ENCODE data around the gene ARFGAP3.
"Not testable (repeated sequence)": the region's sequence is repeated elsewhere in the genome, so short reads cannot be mapped to it uniquely, and the experiment has no call there.

The ARFGAP3 gene

GRCh38 chr22:42792909-42793847 is 63.9 kb downstream of the ARFGAP3 start:
- no peak for DNase-seq

DNA sequence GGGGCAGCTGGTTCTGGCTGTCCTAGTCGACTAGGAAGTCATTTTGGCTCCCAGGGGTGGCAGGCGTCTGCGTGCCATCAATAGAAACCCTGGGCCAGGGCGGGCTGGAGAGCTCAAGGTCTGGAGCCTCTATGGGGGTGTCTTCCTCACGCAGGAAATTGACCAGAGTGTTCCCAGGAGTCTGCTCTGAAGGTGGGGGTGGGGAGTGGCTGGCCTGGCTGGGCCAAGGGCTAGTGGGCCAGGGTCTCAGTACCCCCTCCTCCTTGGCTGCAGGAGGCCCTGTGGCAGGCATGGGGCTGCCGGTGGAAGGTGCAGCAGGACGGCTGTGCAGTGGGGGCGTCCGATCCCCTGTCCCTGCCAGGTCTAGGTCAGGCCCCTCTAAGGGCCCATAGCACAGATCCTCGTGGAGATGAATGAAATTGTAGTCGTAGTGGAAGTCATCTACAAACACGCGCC is 64.6 kb downstream of the ARFGAP3 start:
- DNase-seq, result no peak

- no peak for DNase-seq
Measured at GRCh38 chr22:42791721-42792452, 65.2 kb downstream of the ARFGAP3 start.

DNA sequence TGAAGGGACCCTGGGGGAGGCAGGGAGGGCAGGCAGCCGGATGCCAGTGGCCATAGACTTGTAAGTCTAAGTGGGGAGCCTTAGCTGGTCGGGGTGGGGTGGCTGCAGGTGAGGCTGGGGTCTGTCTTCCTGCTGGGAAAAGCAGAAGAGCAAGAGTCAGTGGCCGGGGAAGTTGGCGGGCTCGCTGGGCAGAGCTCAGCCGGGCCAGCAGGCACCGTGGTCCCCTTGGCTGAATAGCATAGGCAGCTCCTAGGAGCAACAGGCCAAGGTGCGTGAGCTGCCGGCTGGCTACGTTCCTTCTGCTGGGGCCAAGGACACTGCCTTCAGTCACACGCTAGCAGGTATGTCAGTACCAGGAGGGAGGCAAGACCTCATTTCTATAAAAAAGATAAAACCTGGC is 68.6 kb downstream of the ARFGAP3 start:
- DNase-seq, result no peak

DNA sequence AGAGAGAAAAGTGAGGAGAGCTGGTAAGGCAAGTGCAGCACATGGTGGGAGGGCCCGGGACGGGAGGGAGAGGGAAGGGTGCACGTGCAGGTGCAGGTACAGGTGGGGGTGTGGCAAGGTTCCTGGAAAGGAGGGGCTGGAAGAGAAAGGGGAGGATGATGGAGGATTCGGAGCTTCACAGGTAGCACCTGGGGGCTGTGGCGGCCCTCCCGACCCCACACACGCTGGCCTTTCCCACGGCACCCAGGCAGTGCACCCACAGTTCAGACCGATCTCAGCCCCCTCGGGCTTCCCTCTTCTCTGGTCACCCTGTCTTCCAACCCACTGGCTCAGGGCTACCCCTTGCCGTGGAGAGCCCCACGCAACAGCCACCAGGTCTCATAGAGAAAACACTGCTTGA is 69.1 kb downstream of the ARFGAP3 start:
- no peak for DNase-seq

GRCh38 chr22:42787357-42787736 is 69.7 kb downstream of the ARFGAP3 start:
- no peak for DNase-seq

GRCh38 chr22:42786606-42787356 is 70.3 kb downstream of the ARFGAP3 start:
- no peak for DNase-seq

DNA sequence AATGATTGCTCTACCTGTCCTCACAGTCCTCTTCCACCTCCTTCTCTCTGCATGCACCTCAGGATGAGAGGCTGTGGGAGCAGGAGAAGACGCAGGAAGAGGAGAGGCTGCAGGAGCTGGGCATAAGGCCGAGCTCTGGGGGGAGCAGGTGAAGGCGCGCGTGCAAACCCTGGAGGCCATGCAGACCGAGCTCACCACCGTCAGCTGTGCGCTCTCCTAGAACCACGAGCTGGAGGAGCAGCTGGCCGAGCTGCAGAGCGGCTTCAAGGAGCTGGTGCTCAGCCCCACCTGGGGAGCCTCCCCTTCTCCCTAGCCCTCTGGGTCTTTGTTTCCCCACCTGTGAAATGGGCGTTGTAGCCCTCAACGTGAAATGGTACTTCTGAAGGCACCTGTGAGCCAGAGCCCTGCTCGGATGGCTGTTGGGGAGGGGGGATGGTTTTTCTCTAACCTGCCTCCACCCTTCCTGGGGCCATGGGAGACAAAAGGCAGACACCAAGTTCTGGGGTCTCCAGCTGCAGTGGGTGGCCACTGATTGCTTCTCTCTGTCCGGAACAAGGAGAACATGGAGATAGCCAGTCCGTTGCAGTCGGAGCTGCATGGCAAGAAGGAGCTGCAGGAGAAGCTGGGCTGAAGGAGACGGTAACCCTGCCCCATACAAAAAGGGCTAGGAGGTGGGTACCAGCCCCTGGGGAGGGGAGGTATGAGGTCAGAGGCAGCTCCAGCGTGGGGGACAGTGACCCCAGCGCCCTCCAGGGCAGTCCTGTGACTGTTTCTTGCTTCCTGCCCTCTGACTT is 71.2 kb downstream of the ARFGAP3 start:
- DNase-seq, result no peak

- DNase-seq, result not testable (repeated sequence)
Measured at GRCh38 chr22:42782306-42782705, 74.8 kb downstream of the ARFGAP3 start.

DNA sequence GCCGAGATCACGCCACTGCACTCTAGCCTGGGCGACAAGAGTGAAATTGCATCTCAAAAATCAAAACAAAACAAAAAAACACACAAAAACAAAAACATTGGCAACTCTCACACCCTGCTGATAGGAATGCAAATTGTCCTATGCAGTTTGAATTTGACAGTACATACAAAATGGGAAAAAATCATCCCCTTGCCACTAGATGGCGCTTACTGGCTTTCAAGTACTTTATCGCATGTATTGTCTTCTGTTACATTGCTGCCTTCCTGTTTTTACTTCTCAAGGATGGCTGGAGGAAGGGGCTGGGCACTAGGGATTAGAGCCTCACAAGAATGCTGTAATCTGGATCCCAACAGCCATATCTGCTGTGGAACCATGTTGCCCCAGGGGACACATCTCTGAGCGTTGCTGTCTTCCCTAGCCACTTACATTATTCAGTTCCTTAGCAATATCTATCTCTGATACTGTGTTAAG is 77.0 kb downstream of the ARFGAP3 start:
- peak; percentile 91 for DNase-seq

DNA sequence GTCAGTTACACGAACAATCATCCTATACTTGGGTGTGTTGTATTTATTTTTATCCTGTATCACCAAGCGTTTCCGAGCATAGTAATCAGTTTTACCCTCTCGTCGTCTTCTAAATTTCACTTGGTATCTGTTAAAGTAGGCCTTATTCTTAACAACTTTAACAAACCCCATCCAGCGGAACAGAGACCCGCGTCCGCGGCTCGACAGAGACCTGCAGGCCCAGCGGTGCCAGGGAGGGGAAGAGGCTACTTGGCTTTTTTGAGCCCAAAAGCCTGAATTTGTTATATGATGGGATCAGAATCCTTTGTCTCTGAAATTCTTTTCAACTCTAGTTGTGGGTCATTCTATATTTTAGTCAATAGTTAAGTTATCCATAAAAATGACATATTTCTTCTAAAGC is 79.9 kb downstream of the ARFGAP3 start:
- no peak for DNase-seq

GRCh38 chr22:42773167-42773566 is 83.9 kb downstream of the ARFGAP3 start:
- no peak for DNase-seq

GRCh38 chr22:42772647-42773046 is 84.4 kb downstream of the ARFGAP3 start:
- no peak for DNase-seq

DNA sequence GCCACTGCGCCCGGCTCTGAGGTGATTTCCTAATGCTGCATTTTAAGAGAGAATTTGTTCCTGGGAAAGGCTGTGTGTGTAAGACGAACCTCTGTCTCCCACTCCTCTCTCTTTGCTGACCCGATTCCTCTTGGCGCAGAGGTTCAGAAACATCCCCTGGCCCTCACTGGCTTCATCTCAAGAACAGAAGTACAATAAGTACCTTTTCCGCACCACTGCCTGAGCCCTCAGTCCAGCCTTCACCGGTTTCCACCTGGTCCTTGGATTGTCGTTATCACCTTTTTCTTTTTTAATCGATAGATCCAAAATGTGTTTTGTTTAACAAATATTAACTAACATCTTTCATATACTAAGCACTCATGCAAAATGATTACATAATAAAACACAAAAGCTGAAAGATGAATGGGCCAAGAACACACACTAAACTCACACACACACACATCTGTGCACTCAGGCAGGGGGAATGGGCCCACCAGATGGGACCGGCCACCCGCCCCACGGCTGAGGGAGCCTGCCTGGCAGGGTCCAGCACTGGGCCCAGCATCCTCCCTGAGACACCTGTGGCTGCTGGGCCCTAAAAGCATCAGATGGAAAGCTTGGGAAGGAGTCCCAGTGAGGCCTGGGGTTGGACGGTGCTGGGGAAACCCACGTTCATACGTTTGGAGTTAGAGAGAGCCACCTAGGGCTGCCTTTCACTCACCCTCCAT is 86.0 kb downstream of the ARFGAP3 start:
- no peak for DNase-seq

DNA sequence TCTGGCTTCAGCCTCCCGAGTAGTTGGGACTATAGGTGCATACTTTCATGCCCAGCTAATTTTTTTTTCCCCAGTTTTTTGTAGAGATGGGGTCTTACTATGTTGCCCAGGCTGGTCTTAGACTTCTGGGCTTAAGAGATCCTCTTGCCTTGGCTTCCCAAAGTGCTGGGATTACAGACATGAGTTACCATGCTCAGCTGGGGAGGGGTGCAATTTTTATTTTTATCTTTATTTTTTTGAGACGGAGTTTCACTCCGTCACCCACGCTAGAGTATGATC is 86.7 kb downstream of the ARFGAP3 start:
- DNase-seq, result no peak

DNA sequence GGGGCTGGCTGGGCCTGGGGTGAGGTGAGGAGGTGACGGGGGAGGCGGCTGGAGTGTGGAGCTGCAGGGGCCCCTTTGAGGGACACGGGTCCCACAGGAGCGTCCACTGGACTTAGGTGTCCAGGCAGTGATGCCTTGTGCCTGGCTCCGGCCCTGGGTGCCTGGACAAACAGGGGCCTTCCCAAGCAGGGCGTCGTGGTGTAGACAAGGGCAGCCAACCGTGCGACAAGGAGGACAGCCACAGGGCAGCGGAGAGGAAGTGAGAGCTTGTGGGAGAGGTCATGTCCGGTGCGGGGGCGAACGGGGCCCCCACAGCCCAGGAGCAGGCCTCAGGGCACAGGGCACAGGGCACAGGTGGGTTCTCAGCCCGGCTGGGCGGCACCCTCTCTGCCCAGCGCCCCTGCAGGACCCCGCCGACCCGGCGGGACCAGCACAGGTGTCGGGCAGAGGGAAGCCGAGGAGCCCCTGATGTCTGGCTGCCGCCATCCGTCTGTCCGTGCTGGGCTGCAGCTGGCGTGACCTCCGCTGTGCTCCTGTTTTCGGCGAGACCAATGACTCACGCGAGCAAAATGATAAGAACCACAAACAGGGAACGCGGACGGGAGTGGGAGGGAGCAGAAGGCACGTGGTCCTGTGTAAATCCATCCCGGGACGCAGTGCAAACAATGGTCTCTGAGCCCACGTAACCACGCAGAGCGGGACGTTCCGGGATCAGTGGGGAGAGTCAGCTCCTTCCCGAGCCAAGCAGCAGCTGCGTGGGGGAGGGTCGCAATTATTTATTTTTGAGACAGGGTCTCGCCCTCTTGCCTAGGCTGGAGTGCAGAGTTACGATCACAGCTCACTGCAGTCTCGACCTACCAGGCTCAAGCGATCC is 87.3 kb downstream of the ARFGAP3 start:
- DNase-seq, result peak; percentile 82

DNA sequence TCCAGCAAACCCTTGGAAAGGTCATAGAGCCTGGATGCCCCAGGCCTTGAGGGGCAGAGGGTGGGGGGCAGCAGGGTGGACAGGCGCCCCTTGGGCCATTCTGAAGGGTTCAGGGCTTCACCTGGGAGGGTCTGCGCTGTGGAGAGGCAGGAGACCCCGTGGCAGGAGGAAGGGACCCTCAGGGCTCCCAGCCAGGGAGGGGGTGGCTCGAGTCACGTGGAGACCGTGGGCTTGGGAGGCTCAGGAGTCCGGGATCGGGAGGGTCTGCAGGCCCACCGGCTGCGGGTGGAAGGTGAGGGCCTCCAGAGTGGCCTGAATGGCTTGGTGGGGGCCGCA is 87.9 kb downstream of the ARFGAP3 start:
- no peak for DNase-seq

GRCh38 chr22:42768385-42769035 is 88.6 kb downstream of the ARFGAP3 start:
- DNase-seq, result no peak

DNA sequence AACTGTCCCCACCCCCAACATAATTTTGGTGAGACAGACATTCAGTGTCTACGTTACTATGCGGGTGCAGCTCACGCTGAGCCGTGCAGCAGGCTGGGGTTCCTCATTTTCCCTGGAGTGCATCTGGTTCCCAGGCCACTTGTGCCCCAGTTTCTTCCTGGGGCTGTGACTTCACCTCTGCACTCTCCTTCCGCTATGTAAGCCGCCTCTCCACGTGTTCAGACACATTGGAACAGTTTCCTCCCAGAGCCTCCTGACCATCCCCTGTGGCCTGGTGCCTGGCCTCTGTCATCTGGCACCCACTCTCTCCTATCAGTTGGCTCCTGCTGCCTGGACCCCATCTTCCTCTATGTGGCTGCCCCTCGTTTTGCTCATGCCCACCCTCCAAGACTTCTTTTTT is 90.2 kb downstream of the ARFGAP3 start:
- no peak for DNase-seq

- DNase-seq, result no peak
Measured at GRCh38 chr22:42764895-42765363, 92.1 kb downstream of the ARFGAP3 start.

Measured in fibroblast of skin of abdomen (primary cell).